Measurements from ENCODE around the gene GADD45B.

The GADD45B gene

GRCh38 chr19:2524840-2525723, 49.2 kb downstream of the GADD45B start:
- H3K4me1 ChIP-seq (ENCODE audit: control insufficient read depth, insufficient read depth, low read length), result 0 out of 2 replicates have a peak, but pooled peaks cover 4% of the 10 kb centered on the region
- no peaks in the 10 kb centered on the region for H3K36me3 ChIP-seq (ENCODE audit: control insufficient read depth in 2 of 2, insufficient read depth in 1 of 2, low read length in 2 of 2)
- no peak overlapping the region; the same call in 1 of the 2 replicates for H3K27ac ChIP-seq (ENCODE audit: extremely low read depth, low read depth, low read length)
- POLR2A ChIA-PET, result interaction anchor here (0.5 to 1.7 kb wide), 8 partner anchors 16 to 658 kb away, joined by 3 to 49 read pairs (median 4); partner anchors contain the start of gene GADD45B
- peak overlapping the region; percentile 23 for H3K4me3 ChIP-seq (ENCODE audit: low read depth, low read length)
- H3K9me3 ChIP-seq (ENCODE audit: control insufficient read depth, insufficient read depth, low read depth, low read length), result no peaks in the 10 kb centered on the region
- CTCF ChIA-PET, result interaction anchor here (0.6 kb wide), 1 partner anchor 13 kb away, joined by 3 read pairs; no protein-coding TSS in a partner anchor
- TF ChIP-seq ZNF830 (tag by site-specific recombination; IDR thresholded peaks at IDR 0.05; ENCODE audit: low read depth), result no peak
- peak; percentile 59 for TF ChIP-seq ZSCAN30 (tag by site-specific recombination; IDR thresholded peaks at IDR 0.05)
- TF ChIP-seq ZFP69B (tag by site-specific recombination; IDR thresholded peaks at IDR 0.05), result no peak; the same call in 1 of the 2 replicates
- TF ChIP-seq ZNF610 (tag by site-specific recombination; IDR thresholded peaks at IDR 0.05; ENCODE audit: borderline replicate concordance), result no peak
- no peak for TF ChIP-seq ZNF354C (tag by site-specific recombination; IDR thresholded peaks at IDR 0.05; ENCODE audit: borderline replicate concordance, low read depth)
- TF ChIP-seq SP3 (tag by site-specific recombination; IDR thresholded peaks at IDR 0.05), result peak; percentile 67
- no peak for TF ChIP-seq ZBTB11 (tag by site-specific recombination; conservative IDR thresholded peaks at IDR 0.05; ENCODE audit: low read depth)
- no peak for TF ChIP-seq ZNF658 (tag by site-specific recombination; IDR thresholded peaks at IDR 0.05)
- TF ChIP-seq ZNF174 (tag by site-specific recombination; IDR thresholded peaks at IDR 0.05), result no peak
- no peak for TF ChIP-seq ZNF248 (tag by site-specific recombination; IDR thresholded peaks at IDR 0.05)
- no peak for TF ChIP-seq ZNF140 (tag by site-specific recombination; IDR thresholded peaks at IDR 0.05)
- peak; percentile 51 for TF ChIP-seq ZBTB26 (tag by site-specific recombination; optimal IDR thresholded peaks at IDR 0.05)
- no peak for TF ChIP-seq ZNF266 (tag by site-specific recombination; IDR thresholded peaks at IDR 0.05; ENCODE audit: low read depth)
- no peak for TF ChIP-seq ZNF133 (tag by site-specific recombination; IDR thresholded peaks at IDR 0.05)
- TF ChIP-seq ZNF549 (tag by site-specific recombination; IDR thresholded peaks at IDR 0.05), result no peak
- TF ChIP-seq KLF8 (tag by site-specific recombination; IDR thresholded peaks at IDR 0.05), result peak; percentile 74
- peak; percentile 73 for TF ChIP-seq KLF9 (tag by site-specific recombination; IDR thresholded peaks at IDR 0.05; ENCODE audit: low read depth)
- peak; percentile 90 for TF ChIP-seq ZNF600 (tag by site-specific recombination; IDR thresholded peaks at IDR 0.05)
- no peak for TF ChIP-seq ZNF114 (tag by site-specific recombination; IDR thresholded peaks at IDR 0.05)
- no peak for TF ChIP-seq HOXC10 (CRISPR knock-in tag; IDR thresholded peaks at IDR 0.05)
- TF ChIP-seq ZNF2 (tag by site-specific recombination; IDR thresholded peaks at IDR 0.05), result peak; percentile 64; the same call in 1 of the 2 replicates
- TF ChIP-seq ZNF701 (tag by site-specific recombination; IDR thresholded peaks at IDR 0.05), result no peak
- no peak for TF ChIP-seq ZNF514 (tag by site-specific recombination; IDR thresholded peaks at IDR 0.05)
- TF ChIP-seq ZNF529 (tag by site-specific recombination; IDR thresholded peaks at IDR 0.05; ENCODE audit: insufficient replicate concordance), result no peak
- no peak for TF ChIP-seq ZNF501 (tag by site-specific recombination; IDR thresholded peaks at IDR 0.05)
- peak; percentile 58; the same call in 1 of the 2 replicates for TF ChIP-seq ZBTB10 (tag by site-specific recombination; IDR thresholded peaks at IDR 0.05)
- no peak for TF ChIP-seq ELK4 (IDR thresholded peaks at IDR 0.05; ENCODE audit: borderline replicate concordance, low read depth, low read length)
- peak; percentile 79 for TF ChIP-seq ZBTB8A (tag by site-specific recombination; IDR thresholded peaks at IDR 0.05)

All from HEK293 (cell line).